ENCODE data around the gene FAM120C.

DNA sequence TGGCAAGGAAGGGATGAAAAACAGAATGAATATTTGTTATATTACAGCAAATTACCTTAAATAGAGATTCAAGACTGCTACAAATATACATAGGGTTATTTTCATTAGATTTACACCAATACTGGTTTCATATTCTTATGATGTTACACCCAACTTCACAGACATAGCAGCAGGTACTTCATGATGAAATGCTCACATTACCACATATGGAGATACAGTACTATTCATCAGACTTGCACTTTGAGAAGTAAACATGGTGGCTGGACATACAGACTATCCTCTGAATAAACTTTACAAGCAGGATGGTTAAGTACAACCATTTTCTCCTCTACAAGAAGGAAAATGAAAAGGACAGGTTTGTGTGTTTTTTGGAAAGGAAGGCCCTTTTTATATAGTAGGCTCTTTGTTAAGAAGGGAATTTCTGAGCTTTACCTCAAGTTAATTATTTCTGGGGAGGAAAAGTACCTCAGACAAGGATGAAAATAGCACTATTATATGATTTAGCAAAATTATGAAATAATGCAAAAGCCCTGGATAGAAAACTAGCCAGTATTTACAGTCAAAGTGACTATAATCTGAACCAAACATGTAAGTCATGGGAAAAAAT lies 12.0 kb upstream of the FAM120C start:
- TF ChIP-seq, protein P1, sequence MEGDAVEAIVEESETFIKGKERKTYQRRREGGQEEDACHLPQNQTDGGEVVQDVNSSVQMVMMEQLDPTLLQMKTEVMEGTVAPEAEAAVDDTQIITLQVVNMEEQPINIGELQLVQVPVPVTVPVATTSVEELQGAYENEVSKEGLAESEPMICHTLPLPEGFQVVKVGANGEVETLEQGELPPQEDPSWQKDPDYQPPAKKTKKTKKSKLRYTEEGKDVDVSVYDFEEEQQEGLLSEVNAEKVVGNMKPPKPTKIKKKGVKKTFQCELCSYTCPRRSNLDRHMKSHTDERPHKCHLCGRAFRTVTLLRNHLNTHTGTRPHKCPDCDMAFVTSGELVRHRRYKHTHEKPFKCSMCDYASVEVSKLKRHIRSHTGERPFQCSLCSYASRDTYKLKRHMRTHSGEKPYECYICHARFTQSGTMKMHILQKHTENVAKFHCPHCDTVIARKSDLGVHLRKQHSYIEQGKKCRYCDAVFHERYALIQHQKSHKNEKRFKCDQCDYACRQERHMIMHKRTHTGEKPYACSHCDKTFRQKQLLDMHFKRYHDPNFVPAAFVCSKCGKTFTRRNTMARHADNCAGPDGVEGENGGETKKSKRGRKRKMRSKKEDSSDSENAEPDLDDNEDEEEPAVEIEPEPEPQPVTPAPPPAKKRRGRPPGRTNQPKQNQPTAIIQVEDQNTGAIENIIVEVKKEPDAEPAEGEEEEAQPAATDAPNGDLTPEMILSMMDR (IDR thresholded peaks at IDR 0.05), result no peak
- TF ChIP-seq POLR2A (IDR thresholded peaks at IDR 0.05) (no peak), EP300 (IDR thresholded peaks at IDR 0.05) (no peak)
